Bronchial epithelial cell (primary cell): Measurements from ENCODE around the gene NEU1. TPM values are rescaled to one million over a fixed set of nuclear protein-coding genes. Genes with fewer than 3 reads are reported as not detected.
A peak's percentile ranks its signal among the peaks of the same experiment; 100 is the strongest.
"Not testable (repeated sequence)": the region's sequence is repeated elsewhere in the genome, so short reads cannot be mapped to it uniquely, and the experiment has no call there.

Experiments
- DNase-seq: peaks from one replicate; pipeline ENCODE4 v3.0.0-alpha.2; 2010; ENCODE audit warnings: low read depth
- FAIRE-seq: peaks from 2 replicates; lab custom pipeline; 2011; peaks lifted over from hg19 to GRCh38; lab: Jason Lieb, UNC
- H3K27me3 ChIP-seq: 2 replicates; pipeline ENCODE4 v1.5.1; 2011; ENCODE audit warnings: low read length; ENCODE audit not compliant: control insufficient read depth, insufficient read depth
- H3K36me3 ChIP-seq: 2 replicates; pipeline ENCODE4 v1.5.1; 2011; ENCODE audit warnings: low read length; ENCODE audit not compliant: control insufficient read depth, insufficient read depth
- H3K4me3 ChIP-seq: 2 replicates; pipeline ENCODE4 v1.5.1; 2011; ENCODE audit warnings: mild to moderate bottlenecking, low read depth, low read length, control low read depth
- total RNA-seq: library from RNA; depleted of rRNA; stranded (reverse); fragments of >200 nt; gene quantifications from 2 replicates; pipeline ENCODE4 v1.2.1, GENCODE V29; 2014
- TF ChIP-seq, protein P1 (sequence below): IDR thresholded peaks from 2 replicates; pipeline ENCODE4 v1.5.1; 2011; ENCODE audit warnings: mild to moderate bottlenecking, moderate library complexity, low read length, control low read depth, inconsistent platforms; ENCODE audit not compliant: insufficient read depth, severe bottlenecking

The NEU1 gene
- total RNA-seq, 1 donor from 2014 or later = 70.3 TPM

DNA sequence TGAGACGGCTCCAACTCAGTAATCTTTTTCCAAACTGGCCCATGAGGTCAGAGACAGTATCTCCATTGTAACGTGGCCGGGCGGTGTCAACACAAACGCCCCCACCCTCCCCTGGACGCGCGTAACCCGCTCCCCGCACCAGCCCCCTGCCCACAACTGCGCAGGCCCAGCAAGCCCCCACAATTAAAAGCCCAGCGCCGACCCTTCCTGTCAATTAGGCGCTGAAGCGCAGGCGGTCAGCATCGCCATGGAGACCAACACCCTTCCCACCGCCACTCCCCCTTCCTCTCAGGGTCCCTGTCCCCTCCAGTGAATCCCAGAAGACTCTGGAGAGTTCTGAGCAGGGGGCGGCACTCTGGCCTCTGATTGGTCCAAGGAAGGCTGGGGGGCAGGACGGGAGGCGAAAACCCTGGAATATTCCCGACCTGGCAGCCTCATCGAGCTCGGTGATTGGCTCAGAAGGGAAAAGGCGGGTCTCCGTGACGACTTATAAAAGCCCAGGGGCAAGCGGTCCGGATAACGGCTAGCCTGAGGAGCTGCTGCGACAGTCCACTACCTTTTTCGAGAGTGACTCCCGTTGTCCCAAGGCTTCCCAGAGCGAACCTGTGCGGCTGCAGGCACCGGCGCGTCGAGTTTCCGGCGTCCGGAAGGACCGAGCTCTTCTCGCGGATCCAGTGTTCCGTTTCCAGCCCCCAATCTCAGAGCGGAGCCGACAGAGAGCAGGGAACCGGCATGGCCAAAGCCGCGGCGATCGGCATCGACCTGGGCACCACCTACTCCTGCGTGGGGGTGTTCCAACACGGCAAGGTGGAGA, 47.4 kb downstream of the NEU1 start, which contains the start of the genes HSPA1A and HSPA1L:
Gene HSPA1A (plus strand): TSS at position 519 of the 814 bp plus-strand sequence. CDS start 214 bp downstream, at position 733.
Gene HSPA1L (minus strand): TSS at position 259 of the 814 bp plus-strand sequence. CDS start 3,311 bp downstream, outside the sequence.
- TF ChIP-seq, protein P1, sequence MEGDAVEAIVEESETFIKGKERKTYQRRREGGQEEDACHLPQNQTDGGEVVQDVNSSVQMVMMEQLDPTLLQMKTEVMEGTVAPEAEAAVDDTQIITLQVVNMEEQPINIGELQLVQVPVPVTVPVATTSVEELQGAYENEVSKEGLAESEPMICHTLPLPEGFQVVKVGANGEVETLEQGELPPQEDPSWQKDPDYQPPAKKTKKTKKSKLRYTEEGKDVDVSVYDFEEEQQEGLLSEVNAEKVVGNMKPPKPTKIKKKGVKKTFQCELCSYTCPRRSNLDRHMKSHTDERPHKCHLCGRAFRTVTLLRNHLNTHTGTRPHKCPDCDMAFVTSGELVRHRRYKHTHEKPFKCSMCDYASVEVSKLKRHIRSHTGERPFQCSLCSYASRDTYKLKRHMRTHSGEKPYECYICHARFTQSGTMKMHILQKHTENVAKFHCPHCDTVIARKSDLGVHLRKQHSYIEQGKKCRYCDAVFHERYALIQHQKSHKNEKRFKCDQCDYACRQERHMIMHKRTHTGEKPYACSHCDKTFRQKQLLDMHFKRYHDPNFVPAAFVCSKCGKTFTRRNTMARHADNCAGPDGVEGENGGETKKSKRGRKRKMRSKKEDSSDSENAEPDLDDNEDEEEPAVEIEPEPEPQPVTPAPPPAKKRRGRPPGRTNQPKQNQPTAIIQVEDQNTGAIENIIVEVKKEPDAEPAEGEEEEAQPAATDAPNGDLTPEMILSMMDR = no peak
- no peaks in the 10 kb centered on the region for H3K36me3 ChIP-seq
- FAIRE-seq = no peak
- DNase-seq = peak; percentile 87
- peak within 1 kb of the TSS; percentile 51 for H3K4me3 ChIP-seq
- H3K27me3 ChIP-seq = no peaks in the 10 kb centered on the region

DNA sequence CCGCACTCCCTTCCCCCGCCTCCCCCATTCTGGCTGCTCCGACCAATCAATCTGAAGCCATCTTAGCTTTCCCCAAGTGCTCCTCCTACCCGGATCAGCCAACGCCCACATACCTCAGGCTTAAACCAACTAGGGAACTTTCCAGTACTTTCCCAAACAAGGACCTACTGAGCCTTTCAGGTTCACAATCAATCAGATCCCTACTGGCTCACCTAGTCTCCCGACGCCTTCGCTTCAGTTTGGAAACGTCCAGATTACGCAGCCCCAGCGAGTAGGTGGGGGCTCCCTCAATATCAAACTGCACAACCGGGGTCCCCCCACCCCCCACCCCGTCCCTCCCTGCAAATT, 48.0 kb downstream of the NEU1 start:
- Histone ChIP-seq H3K4me3 (peak overlapping the region; percentile 51), H3K36me3 (no peaks in the 10 kb centered on the region), H3K27me3 (no peaks in the 10 kb centered on the region)
- peak; percentile 98 for DNase-seq
- TF ChIP-seq, protein P1 = no peak
- no peak for FAIRE-seq

DNA sequence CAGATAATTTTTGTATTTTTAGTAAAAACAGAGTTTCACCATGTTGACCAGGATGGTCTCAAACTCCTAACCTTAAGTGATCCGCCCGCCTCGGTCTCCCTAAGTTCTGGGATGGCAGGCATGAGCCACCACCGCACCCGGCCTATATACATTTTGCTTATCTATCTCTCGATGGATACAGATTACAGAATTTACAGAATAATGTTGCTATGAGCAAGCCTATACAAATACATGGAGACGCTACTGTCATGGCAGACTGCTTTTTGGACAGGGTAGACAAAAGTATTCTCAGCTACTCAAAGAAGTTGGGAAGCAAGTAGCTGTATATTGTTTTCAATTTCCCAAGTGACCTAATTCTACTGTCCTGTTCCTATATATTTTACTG, 49.2 kb downstream of the NEU1 start:
- H3K4me3 ChIP-seq = no peak overlapping the region
- no peak for FAIRE-seq

DNA sequence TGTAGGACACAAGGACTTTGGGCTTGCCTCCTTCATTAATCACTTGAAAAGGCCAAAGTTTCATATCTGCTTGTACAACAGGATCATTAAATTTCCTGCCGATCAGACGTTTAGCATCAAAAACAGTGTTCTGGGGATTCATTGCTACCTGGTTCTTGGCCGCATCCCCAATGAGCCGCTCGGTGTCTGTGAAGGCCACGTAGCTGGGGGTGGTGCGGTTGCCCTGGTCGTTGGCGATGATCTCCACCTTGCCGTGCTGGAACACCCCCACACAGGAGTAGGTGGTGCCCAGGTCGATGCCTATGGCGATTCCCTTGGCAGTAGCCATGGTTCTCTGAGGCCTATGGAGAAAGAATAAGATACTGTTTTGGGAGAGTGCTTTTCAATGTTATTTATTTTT, 51.0 kb downstream of the NEU1 start:
- no peaks in the 10 kb centered on the region for H3K27me3 ChIP-seq
- H3K4me3 ChIP-seq = no peak overlapping the region
- TF ChIP-seq, protein P1 = no peak
- DNase-seq (no peak), FAIRE-seq (no peak)
- no peaks in the 10 kb centered on the region for H3K36me3 ChIP-seq

More for the DNA sequence above, 49.2 kb downstream of the NEU1 start:
- Histone ChIP-seq H3K36me3 (no peaks in the 10 kb centered on the region), H3K27me3 (no peaks in the 10 kb centered on the region)
- no peak for DNase-seq
- TF ChIP-seq, protein P1 = no peak

DNA sequence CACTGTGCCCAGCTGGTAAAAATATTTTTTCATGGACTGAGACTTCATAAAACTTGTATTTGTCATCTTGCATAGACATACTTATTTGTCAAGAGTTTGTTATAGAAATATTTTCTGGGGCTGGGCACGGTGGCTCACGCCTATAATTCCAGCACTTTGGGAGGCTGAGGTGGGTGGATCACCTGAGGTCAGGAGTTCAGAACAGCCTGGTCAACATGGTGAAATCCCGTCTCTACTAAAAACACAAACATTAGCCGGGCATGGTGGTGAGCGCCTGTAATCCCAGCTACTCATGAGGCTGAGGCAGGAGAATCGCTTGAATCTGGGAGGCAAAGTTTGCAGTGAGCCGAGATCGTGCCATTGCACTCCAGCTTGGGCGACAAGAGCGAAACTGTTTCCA, 54.0 kb downstream of the NEU1 start:
- H3K4me3 ChIP-seq, H3K27me3 ChIP-seq, DNase-seq, FAIRE-seq, H3K36me3 ChIP-seq: not testable (repeated sequence)

Other genes starting within 250 kb of the NEU1 start
- not detected in 2 replicates for gene AIF1, start 247.6 kb downstream of the NEU1 start, total RNA-seq
- 21.1 and 24.7 TPM in 2 replicates for gene PRRC2A, start 242.1 kb downstream of the NEU1 start, total RNA-seq
- 71.1 and 84.1 TPM in 2 replicates for gene BAG6, start 210.2 kb downstream of the NEU1 start, total RNA-seq
- gene APOM, start 206.9 kb downstream of the NEU1 start, total RNA-seq = 0.26 and 0.53 TPM in 2 replicates
- 28.4 and 30.5 TPM in 2 replicates for gene C6orf47, start 202.0 kb downstream of the NEU1 start, total RNA-seq
- 10.0 and 10.2 TPM in 2 replicates for gene GPANK1, start 197.8 kb downstream of the NEU1 start, total RNA-seq
- gene CSNK2B, start 196.7 kb downstream of the NEU1 start, total RNA-seq = 61.1 and 72.7 TPM in 2 replicates
- gene LY6G5B, start 192.8 kb downstream of the NEU1 start, total RNA-seq = 1.1 and 2.3 TPM in 2 replicates
- gene LY6G5C, start 181.8 kb downstream of the NEU1 start, total RNA-seq = 0.13 TPM in 1 of 2 replicates, not detected in the other
- 32.9 and 66.2 TPM in 2 replicates for gene ABHD16A, start 159.5 kb downstream of the NEU1 start, total RNA-seq
- gene LY6G6F, start 156.0 kb downstream of the NEU1 start, total RNA-seq = not detected in 2 replicates
- not detected in 2 replicates for gene LY6G6D, start 147.5 kb downstream of the NEU1 start, total RNA-seq
- gene LY6G6C, start 141.1 kb downstream of the NEU1 start, total RNA-seq = 0.38 TPM in 1 of 2 replicates, not detected in the other
- under 0.01 TPM in 1 of 2 replicates, not detected in the other for gene MPIG6B, start 139.4 kb downstream of the NEU1 start, total RNA-seq
- gene DDAH2, start 133.5 kb downstream of the NEU1 start, total RNA-seq = 14.5 and 19.5 TPM in 2 replicates
- 480 and 574 TPM in 2 replicates for gene CLIC1, start 126.3 kb downstream of the NEU1 start, total RNA-seq
- gene MSH5, start 122.8 kb downstream of the NEU1 start, total RNA-seq = 3.4 and 4.0 TPM in 2 replicates
- 1.3 TPM in 2 replicates for gene SAPCD1, start 100.2 kb downstream of the NEU1 start, total RNA-seq
- gene VWA7, start 85.5 kb downstream of the NEU1 start, total RNA-seq = 0.26 and 1.4 TPM in 2 replicates
- gene VARS1, start 67.1 kb downstream of the NEU1 start, total RNA-seq = 40.8 and 53.2 TPM in 2 replicates
- 28.9 and 29.2 TPM in 2 replicates for gene LSM2, start 55.9 kb downstream of the NEU1 start, total RNA-seq
- gene HSPA1L, start 47.5 kb downstream of the NEU1 start, total RNA-seq = 0.53 and 1.4 TPM in 2 replicates
- 50.3 and 55.3 TPM in 2 replicates for gene HSPA1A, start 47.3 kb downstream of the NEU1 start, total RNA-seq
- gene HSPA1B, start 35.1 kb downstream of the NEU1 start, total RNA-seq = 118 and 193 TPM in 2 replicates
- gene SLC44A4, start 16.2 kb upstream of the NEU1 start, total RNA-seq = 1.8 and 10.5 TPM in 2 replicates
- 10.8 and 14.5 TPM in 2 replicates for gene EHMT2, start 34.9 kb upstream of the NEU1 start, total RNA-seq
- gene ZBTB12, start 39.3 kb upstream of the NEU1 start, total RNA-seq = 0.64 and 1.3 TPM in 2 replicates
- gene C2, start 64.9 kb upstream of the NEU1 start, total RNA-seq = 0.26 and 0.53 TPM in 2 replicates
- 2.4 and 2.6 TPM in 2 replicates for gene CFB, start 83.3 kb upstream of the NEU1 start, total RNA-seq
- 163 and 177 TPM in 2 replicates for gene NELFE, start 96.2 kb upstream of the NEU1 start, total RNA-seq
- gene SKIC2, start 96.4 kb upstream of the NEU1 start, total RNA-seq = 44.8 and 48.0 TPM in 2 replicates
- gene DXO, start 109.3 kb upstream of the NEU1 start, total RNA-seq = 8.4 and 12.2 TPM in 2 replicates
- 1.2 and 1.8 TPM in 2 replicates for gene C4A, start 119.2 kb upstream of the NEU1 start, total RNA-seq
- 1.6 and 2.6 TPM in 2 replicates for gene C4B, start 152.0 kb upstream of the NEU1 start, total RNA-seq
- gene CYP21A2, start 175.6 kb upstream of the NEU1 start, total RNA-seq = under 0.01 TPM in 1 of 2 replicates, not detected in the other
- gene TNXB, start 246.5 kb upstream of the NEU1 start, total RNA-seq = 1.4 and 2.4 TPM in 2 replicates